T-helper 1 cell (primary cell): ENCODE data around the gene OR2S2.
"Not testable (repeated sequence)": the region's sequence is repeated elsewhere in the genome, so short reads cannot be mapped to it uniquely, and the experiment has no call there.

Experiments used
- DNase-seq, 5 donors: peaks; one replicate each; pipeline ENCODE4 v3.0.0-alpha.2; 2012 to 2020

OR2S2 gene

DNA sequence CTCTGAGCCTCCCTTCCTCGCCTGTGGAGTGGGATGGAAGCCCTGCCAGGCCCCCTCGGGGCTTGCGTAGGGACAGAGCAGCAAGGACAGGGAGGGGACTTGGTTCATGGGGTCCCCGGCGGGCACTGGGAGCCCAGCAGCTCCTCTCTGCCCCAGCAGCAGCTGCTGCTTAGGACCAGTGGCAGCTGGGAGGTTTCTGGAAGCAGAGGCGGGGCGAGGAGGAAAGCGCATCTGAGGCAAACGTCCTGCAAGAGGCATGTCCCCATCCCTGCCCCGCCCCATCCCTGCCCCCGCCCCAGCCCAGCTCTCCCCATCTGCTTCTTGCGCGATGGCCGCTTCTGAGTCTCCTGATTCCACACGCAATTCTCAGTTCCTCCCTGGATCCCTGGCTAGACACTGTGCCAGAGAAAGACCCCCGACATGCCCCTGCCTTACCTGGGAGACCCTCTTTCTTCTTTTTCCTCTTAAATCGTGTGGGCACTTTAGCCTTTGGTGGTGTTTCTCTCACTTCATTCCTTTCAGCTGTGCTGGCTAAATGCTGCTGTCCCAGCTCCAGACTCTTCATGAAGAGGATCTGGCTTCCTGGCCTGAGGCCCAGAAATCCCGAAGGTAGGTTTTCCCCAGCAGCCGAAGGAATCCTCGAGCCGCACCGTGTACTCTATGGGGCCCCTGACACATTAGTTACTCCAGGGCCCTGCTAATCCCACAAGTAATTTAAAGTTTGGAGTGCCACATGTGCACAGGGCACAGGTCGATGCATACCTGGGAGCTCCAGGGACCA, 4.4 kb upstream of the OR2S2 start:
- DNase-seq: no peak

DNA sequence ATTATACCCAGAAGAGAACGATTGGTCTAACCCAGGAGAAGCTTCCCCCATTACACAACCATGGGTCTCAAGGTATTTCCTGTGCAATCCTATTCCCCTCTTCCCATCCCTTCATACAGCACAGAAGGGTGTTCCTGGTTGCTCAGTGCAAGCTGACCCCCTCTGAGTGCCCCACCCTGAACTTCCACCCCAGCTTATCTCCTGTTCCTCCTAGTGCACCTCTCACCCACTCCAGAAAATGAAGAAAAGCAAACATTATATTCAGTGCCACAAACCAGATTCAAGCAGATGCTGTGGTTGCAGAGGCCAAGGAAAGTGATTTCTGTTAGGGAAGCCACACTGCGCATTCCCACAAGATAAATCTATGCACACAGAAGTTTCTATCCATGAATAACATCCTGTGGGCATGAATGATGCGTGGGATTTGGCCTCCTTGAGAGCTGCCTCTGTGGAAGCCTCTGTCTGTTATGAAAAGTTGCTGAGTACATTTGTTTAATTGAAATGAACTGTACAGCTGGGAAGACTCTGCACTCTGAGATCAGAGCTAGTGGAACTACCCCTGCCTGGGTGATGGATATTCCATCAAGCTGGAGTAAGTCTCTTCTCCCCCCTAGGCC, 2.2 kb upstream of the OR2S2 start:
- no peak for DNase-seq

DNA sequence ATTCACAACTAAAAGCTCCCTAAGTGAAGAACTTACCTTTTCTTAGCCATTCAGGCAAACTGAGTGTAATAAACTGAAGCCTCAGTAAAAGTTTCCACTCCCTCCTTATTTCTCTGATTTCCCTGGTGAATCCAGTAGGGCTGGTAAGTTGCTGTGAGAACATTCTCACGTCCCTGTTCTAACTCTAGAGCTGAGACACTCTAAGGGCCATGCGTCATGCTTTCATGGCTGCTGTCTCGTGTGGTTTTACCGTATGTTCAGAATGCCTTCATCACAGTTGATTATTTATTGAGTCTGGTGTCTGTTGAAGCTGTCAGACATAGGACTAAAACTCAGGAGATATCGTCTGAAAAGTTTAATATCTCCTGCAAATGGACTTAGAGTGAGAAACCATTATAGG, 1.3 kb downstream of the OR2S2 start:
- no peak for DNase-seq

DNA sequence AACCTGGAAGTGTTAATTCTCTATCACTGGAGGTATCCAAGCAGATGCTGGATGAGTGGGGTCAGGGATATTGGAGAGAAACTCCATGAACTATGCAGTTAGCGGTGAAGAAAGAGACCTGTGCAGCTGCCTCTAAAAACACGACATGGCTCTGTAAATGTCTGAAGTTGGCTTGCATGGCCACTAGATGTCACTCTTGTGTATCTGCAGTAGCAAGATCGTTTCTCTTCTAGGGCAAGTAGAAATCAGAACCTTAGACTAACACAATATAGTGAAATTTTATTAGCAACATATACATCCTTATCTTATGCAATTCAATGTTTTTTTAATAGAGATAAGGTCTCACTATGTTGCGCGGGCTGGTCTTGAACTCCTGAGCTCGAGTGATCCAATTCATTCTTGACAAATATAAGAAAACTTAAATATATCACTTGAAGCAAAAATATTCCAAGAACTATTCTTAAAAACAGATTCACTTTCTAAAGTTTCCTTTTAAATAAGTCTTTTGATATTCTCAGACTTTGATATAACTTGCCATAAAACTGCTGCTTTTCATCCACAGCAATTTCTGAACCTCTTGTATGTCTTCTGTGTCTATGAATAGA, 2.9 kb downstream of the OR2S2 start:
- peak in 4 of 5 donors; percentile 15 to 62 (median 34) for DNase-seq

DNA sequence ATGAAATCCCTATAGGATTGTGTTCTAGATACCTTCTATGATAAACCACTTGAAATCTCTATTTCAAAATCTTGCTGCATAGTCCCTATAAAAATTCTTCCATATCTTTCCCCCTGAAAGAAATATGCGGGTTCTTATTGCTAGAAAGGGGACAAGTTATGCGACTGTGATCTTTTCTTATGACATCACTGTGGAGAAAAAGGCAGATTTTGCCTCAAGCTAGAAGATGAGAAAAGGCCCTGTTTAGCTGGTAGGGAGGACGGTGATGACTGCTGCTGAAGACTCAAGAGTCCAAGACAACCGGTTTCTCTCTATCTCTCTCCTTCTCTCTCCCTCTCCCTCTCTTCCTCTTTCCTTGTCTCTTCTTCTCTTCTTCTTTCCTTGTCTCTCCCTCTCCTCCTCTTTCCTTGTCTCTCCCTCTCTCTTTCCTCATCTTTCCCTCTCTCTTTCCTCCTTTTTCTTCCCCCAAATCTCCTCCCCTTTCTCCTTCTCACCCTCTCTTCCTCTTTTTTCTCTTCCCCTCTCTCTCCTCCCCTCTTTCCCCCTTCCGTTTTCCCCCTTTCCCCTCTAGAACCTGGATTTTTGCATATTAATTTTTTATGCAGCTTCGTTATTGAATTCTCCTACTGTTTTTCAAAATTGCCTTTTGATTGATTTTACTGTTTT, 5.3 kb downstream of the OR2S2 start:
- no peak for DNase-seq

DNA sequence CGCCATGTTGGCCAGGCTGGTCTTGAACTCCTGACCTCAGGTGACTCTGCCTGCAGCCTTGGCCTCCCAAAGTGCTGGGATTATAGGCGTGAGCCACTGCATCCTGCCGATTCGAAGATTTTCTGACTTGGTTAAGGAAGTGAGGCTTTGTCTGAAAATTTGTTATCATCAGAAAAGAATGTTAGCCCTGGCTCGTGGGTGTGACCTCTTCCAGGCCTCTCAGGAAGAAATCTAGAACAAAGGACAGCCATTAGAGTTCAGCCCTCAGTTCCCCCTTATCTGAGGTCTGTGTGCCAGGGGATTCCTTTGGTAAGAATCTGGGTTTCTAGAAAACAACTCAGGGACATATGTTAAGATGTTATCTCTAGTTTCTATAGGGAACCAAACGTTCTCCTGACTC, 6.2 kb downstream of the OR2S2 start:
- no peak for DNase-seq

DNA sequence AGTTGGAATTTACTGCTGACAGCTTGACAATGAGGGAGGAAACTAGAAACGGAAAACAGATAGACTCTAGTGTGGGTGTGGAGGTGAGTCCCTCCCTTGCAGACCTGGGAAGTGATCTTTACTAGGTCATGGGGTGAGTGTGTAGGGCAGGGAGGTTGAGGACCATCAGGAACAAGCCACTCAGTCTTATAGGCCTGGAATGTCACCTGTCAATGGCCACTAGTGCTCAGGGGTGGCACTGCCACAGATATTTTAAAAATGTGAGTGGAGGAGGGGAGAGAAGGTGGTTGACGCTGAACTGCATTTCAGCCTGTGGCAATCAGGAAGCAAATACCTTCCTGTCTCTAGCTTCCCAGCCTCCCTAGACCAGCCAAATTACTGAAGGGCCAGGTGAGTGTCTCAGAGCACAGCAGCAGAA, 9.0 kb downstream of the OR2S2 start:
- no peak for DNase-seq

DNA sequence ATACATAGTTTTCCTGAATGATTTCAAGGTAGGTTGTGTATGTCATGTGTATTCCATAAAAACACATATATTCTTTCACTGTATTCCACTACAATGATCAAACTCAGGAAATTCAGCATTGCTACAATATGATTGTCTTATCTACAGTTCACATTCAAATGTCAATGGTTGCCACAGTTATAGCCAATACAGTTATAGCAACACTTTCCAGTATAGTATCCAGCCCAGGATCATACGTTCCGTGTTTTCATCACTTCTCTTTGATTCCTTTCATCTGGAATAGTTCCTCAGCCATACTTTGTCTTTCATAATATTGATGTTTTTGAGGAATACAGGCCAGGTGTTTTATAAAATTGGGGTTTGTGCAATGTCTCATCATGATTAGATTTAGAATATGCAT, 9.5 kb downstream of the OR2S2 start:
- DNase-seq: no peak

DNA sequence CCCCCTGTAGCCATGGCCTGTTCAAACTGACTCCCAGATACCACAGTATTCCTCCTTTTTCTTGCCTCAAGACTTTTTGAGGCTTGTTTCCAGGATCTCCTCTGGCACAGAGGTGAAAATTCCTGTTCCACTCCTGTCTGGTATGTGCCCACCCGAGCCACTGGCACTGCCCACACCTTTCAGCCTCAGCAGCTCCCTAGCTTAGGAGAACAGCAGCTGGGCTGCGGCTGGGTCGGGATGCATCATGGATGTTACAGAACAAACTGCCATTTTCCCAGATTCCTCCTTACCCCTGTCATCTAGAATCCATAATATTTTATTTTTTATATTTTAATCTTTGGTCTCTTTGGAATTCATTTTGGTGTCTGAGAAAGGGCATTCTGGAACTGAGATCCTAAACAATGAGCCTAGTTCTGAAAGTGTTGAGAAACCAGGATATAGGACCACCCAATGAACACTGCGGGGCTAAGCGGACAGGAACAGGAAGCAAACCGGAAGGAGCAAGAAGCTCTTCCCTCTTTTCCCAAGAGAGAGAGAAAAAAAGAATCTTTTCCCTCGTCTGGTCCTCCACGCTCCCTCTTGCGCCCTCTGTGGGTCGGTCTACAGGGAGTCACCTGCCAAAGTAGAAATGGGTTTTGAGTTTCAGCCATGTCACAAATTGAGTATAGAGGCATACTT, 12.5 kb downstream of the OR2S2 start:
- DNase-seq: peak; percentile 37 to 59 (median 40)

DNA sequence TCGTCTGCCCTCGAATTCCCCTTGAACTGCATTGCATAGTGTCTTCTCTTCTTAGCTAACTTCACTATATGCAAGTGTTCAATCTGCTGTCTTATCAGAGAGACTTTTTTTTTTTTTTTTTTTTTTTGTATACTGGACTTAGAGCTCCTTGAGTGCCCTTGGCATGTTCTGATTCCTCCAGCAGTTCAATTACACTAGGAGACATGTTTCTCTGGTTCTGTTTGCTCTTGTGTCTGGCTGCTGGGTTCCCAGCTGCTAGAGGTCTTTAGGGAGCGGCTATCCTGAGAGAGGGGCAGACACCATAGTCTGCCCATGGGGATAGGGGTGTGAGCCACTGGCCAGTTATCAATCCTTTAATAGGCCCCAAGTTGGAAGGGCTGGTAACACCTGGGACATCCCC, 13.1 kb downstream of the OR2S2 start:
- DNase-seq: no peak

DNA sequence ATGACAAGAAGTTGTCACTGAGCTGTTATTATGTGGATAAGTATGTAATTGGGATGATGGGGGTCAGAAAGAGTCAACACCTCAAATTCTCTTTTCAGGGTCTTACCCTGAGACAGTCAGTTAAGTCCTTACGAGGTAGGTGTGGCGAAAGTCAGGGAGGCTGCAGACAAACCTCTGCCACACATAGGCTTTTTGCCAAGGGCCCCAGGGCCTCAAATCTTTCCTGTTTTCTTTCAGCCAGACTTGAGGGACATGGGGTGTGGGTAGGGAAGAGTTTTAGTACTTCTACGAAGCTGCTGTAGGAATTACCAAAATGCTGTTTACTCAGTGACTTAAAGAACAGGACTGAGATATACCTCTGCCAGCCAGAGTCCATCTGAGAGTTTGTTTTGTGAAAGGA, 13.8 kb downstream of the OR2S2 start:
- DNase-seq: no peak

DNA sequence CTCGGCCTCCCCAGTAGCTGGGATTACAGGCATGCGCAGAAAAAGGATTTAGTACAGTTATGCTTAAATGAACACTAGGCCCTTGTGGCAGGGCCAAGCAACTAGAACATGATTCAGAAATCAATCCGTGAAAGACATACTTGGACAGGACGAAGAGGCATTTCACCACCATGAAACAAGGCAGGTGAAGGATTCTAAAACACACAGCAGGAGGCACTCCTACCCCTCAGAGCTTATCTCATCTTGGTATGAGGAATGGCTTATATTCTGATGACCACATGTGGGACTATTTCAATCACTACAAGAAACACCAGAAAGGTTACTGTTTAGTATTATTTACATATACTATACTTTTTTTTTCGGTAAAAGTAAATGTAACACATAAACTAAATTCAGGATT, 15.7 kb downstream of the OR2S2 start:
- DNase-seq: no peak

DNA sequence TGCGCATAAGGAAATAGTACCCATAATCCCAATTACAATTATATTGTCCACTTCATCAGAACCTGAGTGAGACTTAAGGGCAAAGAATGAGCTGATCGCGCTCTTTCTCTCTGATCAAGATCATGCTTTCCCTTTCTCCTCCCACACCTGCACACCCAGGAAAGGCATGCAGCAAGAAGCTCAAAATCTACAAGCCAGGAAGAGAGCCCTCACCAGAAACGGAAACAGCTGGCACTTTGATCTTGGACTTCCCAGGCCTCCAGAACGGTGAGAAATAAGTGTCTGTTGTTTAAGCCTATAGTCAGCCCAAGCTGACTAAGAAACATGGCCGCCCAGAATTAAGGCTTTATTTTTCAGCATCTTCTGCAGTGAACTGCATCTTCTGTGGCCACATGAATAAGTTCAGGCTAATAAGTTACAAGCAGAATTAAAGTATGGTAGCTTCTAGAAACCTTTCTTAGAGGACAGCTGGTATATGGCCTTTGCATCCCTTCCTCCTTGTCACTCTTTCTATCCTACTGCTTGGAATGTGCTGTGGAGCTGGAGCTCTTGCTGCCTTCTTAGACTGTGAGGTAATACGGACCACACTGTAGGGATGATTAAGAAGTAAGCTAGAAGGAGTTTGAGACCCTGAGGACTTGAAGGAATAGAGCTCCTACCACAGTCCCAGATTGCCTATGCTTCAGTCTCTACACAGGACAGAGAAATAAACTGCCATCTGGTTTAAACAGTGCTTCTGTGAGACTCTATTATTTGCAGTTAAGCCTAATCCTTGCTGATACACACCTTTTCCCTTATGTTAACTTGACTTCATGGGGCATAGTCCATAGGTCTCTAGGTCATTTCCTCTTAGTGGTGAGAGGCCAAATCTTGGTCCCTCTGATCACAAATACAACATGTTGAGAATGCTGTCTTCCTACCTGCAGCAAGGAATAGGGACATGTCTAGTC, 17.2 kb downstream of the OR2S2 start:
- DNase-seq: peak in 4 of 5 donors; percentile 6 to 42 (median 32)

DNA sequence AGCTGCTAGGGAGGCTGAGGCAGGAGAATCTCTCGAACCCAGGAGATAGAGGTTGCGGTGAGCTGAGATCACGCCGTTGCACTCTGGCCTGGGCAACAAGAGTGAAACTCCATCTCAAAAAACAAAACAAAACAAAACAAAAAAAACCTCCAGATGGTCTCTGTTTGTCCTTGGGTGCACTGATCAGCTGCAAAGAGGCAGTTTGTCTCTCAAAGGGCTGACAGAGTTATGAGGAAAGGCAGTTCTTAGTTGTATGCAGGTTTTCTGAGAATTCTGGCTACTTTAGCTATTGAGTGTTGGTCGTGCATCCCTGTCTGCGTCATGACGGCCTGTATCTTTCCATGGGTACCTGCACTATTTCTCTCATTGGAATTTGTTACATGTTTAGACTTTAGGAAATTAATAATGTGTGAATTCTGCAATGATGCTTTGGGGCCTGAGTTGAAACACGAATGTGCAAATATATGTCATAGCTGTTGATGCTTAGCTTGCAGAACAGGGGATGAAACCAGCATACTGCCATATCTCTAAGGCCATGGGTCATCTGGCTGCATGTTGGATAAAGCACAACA, 18.2 kb downstream of the OR2S2 start:
- DNase-seq: peak in 1 of 5 donors; percentile 13

DNA sequence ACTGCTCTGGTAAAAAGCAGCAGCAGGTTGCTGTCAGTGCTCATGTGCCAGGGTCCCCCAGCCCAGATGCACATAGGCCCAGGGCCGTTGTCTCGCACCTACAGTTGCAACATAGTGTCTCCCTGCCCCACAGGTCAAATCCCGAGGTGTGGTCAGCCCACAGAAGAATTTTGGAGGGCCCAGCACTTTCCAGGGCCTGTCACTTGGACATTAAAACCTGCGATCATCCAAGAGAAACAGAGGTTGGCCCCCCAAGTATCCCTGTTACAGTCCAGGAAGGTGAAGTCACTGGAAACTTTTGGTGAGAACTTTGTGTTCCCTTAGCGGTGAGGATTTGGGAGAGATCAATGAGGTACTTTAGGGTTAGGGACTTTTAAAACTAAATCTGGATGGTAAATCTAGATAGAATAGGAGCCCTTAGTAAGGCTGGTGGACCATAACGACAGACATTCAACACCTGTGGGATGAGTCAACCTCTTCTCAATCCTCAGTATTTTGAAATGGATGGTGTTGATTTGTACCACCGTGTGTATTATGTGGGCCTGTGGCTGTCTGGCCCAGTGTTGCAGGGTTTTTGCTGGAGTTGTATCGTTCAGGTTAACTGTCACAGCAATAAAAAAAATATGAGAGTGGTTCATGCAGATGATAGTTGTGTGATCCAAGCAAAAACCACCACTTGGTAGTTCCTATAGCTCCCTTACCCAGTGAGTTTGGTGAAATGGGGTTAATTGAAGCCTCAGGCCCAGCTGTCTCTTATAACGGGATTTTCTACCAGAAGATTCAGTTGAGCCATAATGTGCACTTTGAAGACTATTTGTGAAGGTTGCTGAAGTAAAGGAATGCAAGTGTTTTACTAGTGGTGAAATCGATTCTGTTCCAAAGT, 19.2 kb downstream of the OR2S2 start:
- no peak for DNase-seq

DNA sequence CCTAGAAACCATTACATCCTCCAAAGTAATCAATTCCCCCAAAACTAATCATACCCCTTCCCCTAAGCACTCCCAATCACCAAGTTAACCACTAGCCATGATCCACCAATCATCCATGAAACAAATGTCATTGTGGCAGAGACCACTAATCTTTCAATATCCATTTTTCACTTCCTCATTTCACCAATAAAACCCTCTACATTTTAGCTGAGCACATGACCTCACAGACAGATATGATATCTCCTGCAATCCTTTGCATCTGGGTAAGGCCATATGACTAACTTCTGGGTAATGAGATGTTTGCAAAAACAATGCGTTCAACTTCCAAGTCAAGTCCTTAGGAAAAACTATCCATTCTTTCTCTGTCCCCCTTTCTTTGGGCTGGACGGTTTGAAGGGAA, 20.7 kb downstream of the OR2S2 start:
- DNase-seq: no peak

DNA sequence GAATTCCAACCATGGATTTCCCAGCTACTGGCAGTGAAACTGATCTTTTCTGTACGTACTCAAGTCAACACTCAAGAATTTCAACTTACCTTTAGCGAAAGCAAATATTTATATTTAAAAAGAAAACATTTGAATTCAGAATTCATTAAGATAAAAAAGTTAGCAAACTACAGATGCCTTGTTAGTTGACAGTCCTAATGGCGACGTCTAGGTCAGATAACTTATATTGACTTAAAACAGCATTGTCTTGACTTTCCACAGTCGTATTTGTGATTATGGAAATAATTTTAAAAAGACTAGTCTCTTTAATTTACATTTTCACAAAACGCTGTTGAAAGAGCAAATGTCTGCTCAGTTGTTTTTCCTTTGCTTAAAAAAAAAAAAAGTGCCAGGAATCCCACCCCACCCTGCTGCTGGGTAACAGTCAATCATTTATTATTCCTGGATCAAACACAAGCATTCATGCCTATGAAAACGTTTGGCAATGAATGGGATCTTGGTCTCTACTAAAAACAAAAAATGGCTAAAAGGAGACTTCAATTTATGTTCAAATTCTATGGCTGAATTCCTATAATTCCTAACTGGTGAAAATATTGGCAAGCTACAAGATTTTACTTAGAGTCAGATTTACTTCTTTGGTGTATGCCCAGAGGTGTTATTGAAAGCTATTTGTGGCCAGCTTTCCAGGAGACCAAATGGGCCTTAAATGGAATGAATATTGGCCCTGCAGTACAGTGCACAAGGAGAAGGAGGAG, 22.0 kb downstream of the OR2S2 start:
- DNase-seq: no peak

DNA sequence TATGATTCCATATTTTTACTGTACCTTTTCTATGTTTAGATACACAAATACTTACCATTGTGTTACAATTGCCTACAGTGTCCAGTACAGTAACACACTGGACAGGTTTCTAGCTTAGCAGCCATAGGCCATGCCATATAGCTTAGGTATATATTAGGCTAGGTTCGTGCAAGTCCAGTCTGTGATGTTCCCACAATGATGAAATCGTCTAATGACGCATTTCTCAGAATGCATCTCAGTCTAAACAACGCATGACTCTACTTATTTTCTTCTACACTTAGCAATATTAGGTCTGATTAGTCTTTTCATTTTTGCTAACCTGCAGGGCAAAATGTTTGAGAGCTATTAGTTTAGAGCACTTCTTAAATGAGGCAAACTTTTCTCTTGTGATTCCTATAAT, 22.7 kb downstream of the OR2S2 start:
- no peak for DNase-seq

DNA sequence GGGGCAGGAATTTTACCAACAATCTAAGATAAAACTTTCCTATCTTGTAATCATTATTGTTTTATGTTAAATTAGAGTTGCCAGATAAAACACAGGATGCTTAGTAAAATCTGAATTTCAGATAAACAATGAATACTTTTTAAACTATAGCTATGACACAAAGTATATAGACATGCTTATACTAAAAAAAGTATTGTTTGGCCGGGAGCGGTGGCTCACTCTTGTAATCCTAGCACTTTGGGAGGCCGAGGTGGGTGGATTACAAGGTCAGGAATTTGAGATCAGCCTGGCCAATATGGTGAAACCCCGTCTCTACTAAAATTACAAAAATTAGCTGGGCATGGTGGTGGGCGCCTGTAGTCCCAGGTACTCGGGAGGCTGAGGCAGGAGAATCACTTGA, 23.9 kb downstream of the OR2S2 start:
- DNase-seq: not testable (repeated sequence)
